ENCODE results near the gene AOAH.
"Not testable (repeated sequence)": the region's sequence is repeated elsewhere in the genome, so short reads cannot be mapped to it uniquely, and the experiment has no call there.

Gene AOAH

GRCh38 chr7:36654436-36654835 lies 69.9 kb downstream of the AOAH start:
- DNase-seq: no peak

GRCh38 chr7:36653663-36654355 lies 70.5 kb downstream of the AOAH start:
- no peak for DNase-seq

GRCh38 chr7:36653008-36653662 lies 71.2 kb downstream of the AOAH start:
- no peak for DNase-seq

GRCh38 chr7:36652431-36652830 lies 71.9 kb downstream of the AOAH start:
- DNase-seq: no peak

- no peak for DNase-seq
Observed at GRCh38 chr7:36651404-36651803, 72.9 kb downstream of the AOAH start.

- no peak for DNase-seq
Observed at GRCh38 chr7:36650766-36651312, 73.5 kb downstream of the AOAH start.

- DNase-seq: no peak
Observed at GRCh38 chr7:36650320-36650719, 74.0 kb downstream of the AOAH start.

- DNase-seq: not testable (repeated sequence)
Observed at GRCh38 chr7:36649319-36649718, 75.0 kb downstream of the AOAH start.

GRCh38 chr7:36648441-36648840 lies 75.9 kb downstream of the AOAH start:
- DNase-seq: no peak

- DNase-seq: no peak
Observed at GRCh38 chr7:36644625-36645422, 79.5 kb downstream of the AOAH start.

- no peak for DNase-seq
Observed at GRCh38 chr7:36642414-36642813, 81.9 kb downstream of the AOAH start.

GRCh38 chr7:36642010-36642409 lies 82.3 kb downstream of the AOAH start:
- no peak for DNase-seq

GRCh38 chr7:36640682-36641081 lies 83.6 kb downstream of the AOAH start:
- no peak for DNase-seq

GRCh38 chr7:36639826-36640225 lies 84.5 kb downstream of the AOAH start:
- DNase-seq: no peak

- DNase-seq: no peak
Observed at GRCh38 chr7:36638586-36639263, 85.6 kb downstream of the AOAH start.

- no peak for DNase-seq
Observed at GRCh38 chr7:36638140-36638539, 86.2 kb downstream of the AOAH start.

- no peak for DNase-seq
Observed at GRCh38 chr7:36637417-36637816, 86.9 kb downstream of the AOAH start.

GRCh38 chr7:36636126-36636525 lies 88.2 kb downstream of the AOAH start:
- no peak for DNase-seq

- no peak for DNase-seq
Observed at GRCh38 chr7:36635091-36635490, 89.2 kb downstream of the AOAH start.

GRCh38 chr7:36633377-36633776 lies 90.9 kb downstream of the AOAH start:
- DNase-seq: no peak

GRCh38 chr7:36630112-36630650 lies 94.1 kb downstream of the AOAH start:
- DNase-seq: no peak

GRCh38 chr7:36629351-36629750 lies 94.9 kb downstream of the AOAH start:
- no peak for DNase-seq

- no peak for DNase-seq
Observed at GRCh38 chr7:36627836-36628235, 96.5 kb downstream of the AOAH start.
